ENCODE results near the gene PTGER3.

The PTGER3 gene

GRCh38 chr1:71047635-71048607 lies at the start of gene PTGER3:
TSS of gene PTGER3 (minus strand) at chr1:71047816. CDS start at chr1:71047577, 239 bp downstream.
- DNase-seq: no peak

GRCh38 chr1:71094913-71095312 lies 47.3 kb upstream of the PTGER3 start:
- no peak for DNase-seq

DNA sequence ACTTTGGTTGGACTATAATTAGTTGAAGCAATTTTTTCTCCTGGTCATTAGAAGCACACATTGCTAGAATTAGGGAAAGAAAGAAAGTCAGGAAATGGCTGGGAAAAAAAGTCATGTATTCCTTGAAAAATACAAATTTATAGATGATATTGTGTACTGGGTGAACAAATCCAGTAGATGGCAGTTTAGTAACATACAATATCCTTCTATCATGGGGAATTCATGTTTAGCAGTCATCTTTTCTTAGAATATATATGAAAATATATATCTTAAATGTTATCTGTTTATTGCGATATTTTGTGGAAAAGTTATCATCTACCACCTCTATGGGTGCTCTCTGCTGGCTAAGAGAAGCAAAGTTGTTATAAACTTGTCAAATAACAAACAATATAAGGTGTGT lies 46.3 kb upstream of the PTGER3 start:
- no peak for DNase-seq

- DNase-seq: no peak
These were observed 42.1 kb upstream of the PTGER3 start for GRCh38 chr1:71089536-71090270.

DNA sequence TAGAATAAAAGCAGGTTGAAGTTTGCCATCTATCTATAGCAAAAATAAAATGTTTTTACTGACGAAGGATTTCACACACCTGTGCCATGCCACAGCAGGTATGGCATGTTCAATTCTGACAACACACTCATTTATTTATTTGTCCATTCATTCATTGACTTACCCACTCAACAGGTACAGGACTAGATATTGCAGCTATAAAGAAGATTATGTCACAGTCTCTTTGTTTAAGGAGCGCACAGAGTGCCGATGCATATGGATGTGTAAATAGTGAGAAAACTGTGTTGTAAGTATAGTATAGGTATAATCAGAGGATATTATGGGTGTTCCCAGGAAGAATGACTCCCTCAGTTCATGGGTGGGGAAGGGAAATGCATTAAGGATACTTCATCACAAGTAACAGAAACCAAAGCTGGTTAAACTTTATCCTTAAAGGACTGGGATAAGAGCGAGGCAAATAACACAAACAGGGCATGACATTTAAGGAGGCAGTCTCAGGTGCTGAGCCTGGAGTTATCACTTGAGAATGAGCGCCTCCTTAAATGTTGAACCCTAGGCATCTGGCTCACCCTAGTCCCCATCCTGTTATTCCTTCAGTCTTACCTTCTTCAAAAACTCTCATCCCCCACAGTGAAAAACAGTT lies 41.1 kb upstream of the PTGER3 start:
- no peak for DNase-seq

DNA sequence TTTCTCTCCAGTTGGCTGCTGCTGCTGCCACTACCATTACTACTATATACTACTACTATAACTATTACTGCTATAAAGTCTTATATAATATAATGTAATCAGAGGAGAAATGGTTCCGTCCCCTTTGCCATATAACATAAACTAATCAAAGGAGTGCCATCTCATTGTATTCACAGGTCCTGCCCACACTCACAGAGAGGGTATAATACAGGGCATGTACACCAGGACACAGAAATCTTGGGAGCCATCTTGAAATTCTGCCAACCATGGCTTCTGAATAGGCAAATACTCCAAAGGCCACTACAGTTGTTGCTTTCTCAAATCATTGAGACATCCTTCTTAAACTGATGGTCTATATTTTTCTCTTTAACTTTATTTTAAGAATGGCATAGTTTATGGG lies 40.1 kb upstream of the PTGER3 start:
- DNase-seq: no peak

- DNase-seq: no peak
These were observed 39.4 kb upstream of the PTGER3 start for GRCh38 chr1:71087060-71087459.

- no peak for DNase-seq
These were observed 38.7 kb upstream of the PTGER3 start for GRCh38 chr1:71086331-71086730.

DNA sequence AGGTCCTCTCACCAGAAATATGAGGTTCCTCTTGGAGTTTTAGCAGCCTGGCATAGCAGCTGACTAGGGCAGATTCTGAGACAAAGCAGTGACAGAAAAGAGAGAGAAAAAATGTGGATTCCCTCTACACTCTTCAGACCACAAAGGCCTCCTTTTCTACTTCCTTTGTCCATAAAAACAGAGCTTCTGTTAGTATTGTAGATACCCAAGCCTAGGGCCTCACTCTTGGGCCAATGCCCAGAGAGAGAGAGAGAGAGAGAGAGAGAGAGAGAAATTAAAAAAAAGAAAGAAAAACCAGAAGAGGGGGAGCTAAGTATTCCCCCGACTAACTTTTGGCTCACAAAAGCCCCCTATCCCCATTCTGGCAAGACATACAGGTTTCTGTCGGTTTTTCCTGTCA lies 35.7 kb upstream of the PTGER3 start:
- no peak for DNase-seq

GRCh38 chr1:71081697-71082080 lies 34.1 kb upstream of the PTGER3 start:
- no peak for DNase-seq

GRCh38 chr1:71080739-71081696 lies 33.4 kb upstream of the PTGER3 start, which contains the start of gene ZRANB2:
TSS of gene ZRANB2 (minus strand) at chr1:71081035. CDS start at chr1:71080995, 40 bp downstream.
- DNase-seq: peak; percentile 92

DNA sequence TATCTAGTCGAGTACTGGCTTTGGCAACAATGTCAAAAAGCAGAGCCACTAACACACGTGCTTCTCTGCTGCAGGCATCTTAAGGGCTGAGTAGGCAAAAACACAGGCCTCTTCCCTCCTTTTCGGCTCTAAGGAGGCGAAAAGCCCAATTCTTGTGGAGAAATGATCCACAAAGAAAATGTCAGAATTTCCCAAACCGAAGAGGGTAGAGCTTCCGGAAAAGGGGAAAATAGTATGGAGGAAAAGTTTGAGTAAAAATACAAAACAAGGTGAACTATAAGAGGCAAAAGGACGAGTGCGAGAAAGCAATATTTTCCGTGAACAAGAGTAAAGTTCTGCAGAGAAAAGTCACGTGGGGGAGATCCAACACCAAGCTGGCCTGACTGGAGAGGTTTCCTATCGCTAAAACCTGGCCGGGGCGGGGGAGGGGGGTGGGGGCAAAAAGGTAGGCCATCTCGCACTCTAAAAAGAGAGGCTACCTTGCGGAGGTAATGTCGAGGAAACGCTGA lies 32.7 kb upstream of the PTGER3 start:
- DNase-seq: no peak

DNA sequence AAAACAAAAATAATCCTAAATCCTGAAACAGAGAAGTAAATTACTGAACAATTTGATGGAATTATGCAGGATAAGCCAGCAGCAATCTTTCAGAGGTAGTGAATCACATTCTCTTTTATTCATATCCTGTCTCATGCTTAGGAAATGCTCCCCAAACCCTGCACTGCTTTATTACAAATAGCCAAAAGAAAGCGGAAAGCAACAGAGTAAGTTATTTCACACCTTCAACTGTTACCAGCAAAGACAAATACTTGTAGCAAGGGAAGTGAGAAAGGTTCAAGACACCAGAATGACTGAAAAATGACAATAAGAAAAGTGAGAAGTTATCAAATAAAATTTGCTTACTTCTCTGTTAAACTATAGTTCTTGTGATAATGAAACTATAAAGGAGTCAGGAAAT lies 27.1 kb upstream of the PTGER3 start:
- no peak for DNase-seq

GRCh38 chr1:71072273-71072672 lies 24.7 kb upstream of the PTGER3 start:
- no peak for DNase-seq

GRCh38 chr1:71071720-71072119 lies 24.1 kb upstream of the PTGER3 start:
- no peak for DNase-seq

GRCh38 chr1:71068325-71069240 lies 21.0 kb upstream of the PTGER3 start:
- no peak for DNase-seq

DNA sequence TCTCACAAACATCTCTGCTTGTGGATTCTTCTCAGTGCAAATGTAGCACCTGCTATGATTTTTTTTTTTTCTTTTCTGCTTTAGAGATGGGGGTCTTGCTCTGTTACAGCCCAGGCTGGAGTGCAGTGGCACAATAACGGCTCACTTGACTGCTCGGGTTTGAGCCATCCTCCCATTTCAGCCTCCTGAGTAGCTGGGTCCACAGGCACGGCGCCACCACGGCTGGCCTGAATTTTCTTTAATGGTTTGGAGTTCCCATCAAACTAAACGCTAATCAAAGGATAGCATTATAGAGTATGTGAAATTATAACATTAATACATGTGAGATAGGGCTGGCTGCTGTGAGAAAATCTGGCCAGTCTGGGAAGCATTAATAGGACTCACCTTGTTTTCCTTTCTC lies 7.2 kb upstream of the PTGER3 start:
- DNase-seq: no peak

- DNase-seq: no peak
These were observed 6.7 kb upstream of the PTGER3 start for GRCh38 chr1:71054281-71054731.

GRCh38 chr1:71053758-71054157 lies 6.1 kb upstream of the PTGER3 start:
- no peak for DNase-seq

GRCh38 chr1:71053146-71053545 lies 5.5 kb upstream of the PTGER3 start:
- DNase-seq: no peak
